GM12801 (cell line): ENCODE results near the gene CLDN9.

Source experiments
- CTCF ChIP-seq: IDR thresholded peaks from one replicate; pipeline ENCODE4 v1.5.1; 2011; ENCODE audit warnings: control low read depth; ENCODE audit not compliant: insufficient read length; ENCODE audit errors: extremely low read depth

Gene CLDN9

GRCh38 chr16:3062553-3062952, 49.8 kb downstream of the CLDN9 start:
- TF ChIP-seq CTCF = no peak

GRCh38 chr16:3063625-3064386, 51.1 kb downstream of the CLDN9 start:
- no peak for TF ChIP-seq CTCF
